Cardiac muscle cell (in vitro differentiated cells and primary cell): ENCODE measurements around the gene GRXCR1. TPM values are rescaled to one million over a fixed set of nuclear protein-coding genes. Genes with fewer than 3 reads are reported as not detected.

Experiments used
- DNase-seq, 2 donors: peaks; one replicate each; pipeline versions ENCODE4 v3.0.0 to v3.0.0-alpha.2; 2010 to 2017; ENCODE audit warnings: low read depth in 1 of 2, low spot score in 1 of 2
- H3K27ac ChIP-seq: fragments of 200-600 bp; sonication (generic); 2 replicates; pipeline ENCODE4 v1.5.1; 2016
- H3K27me3 ChIP-seq: fragments of 200-600 bp; sonication (generic); 2 replicates; pipeline ENCODE4 v1.6.0; 2016; ENCODE audit warnings: control low read depth
- H3K36me3 ChIP-seq: fragments of 200-600 bp; sonication (generic); 2 replicates; pipeline ENCODE4 v1.5.1; 2016; ENCODE audit warnings: control low read depth
- H3K4me1 ChIP-seq: fragments of 200-600 bp; sonication (generic); 2 replicates; pipeline ENCODE4 v1.8.1; 2017; ENCODE audit warnings: low read depth, mild to moderate bottlenecking, mixed run types
- H3K4me3 ChIP-seq: fragments of 200-600 bp; sonication (generic); 2 replicates; pipeline ENCODE4 v1.5.1; 2016; ENCODE audit warnings: mild to moderate bottlenecking
- H3K9me3 ChIP-seq: fragments of 200-600 bp; sonication (generic); 2 replicates; pipeline ENCODE4 v1.5.1; 2017; ENCODE audit warnings: low read depth, mild to moderate bottlenecking, control low read depth
- polyA plus RNA-seq: library from polyadenylated mRNA; unstranded; fragments of >200 nt; fragmentation: Nextera tagmentation; extraction: Ambion mirVana; gene quantifications from 2 replicates; pipeline ENCODE4 v1.2.1, GENCODE V29; 2016
- total RNA-seq: library from RNA; depleted of rRNA; stranded (reverse); fragments of >200 nt; gene quantifications from 2 replicates; pipeline ENCODE4 v1.2.3, GENCODE V29; 2016
- TF ChIP-seq, protein P1 (sequence below): IDR thresholded peaks from 2 replicates; pipeline ENCODE4 v1.5.1; 2012; ENCODE audit warnings: low read depth, mild to moderate bottlenecking, low read length

Gene GRXCR1
- total RNA-seq (not detected in 2 replicates), polyA plus RNA-seq (not detected in 2 replicates)

GRCh38 chr4:42892413-42892812, at the start of gene GRXCR1:
Gene GRXCR1 (plus strand): TSS chr4:42892713. CDS start chr4:42893267, 554 bp downstream.
- no peak for DNase-seq
- Histone ChIP-seq H3K9me3 (no peaks in the 10 kb centered on the region), H3K36me3 (no peaks in the 10 kb centered on the region), H3K27me3 (peaks cover 3% of the 10 kb centered on the region), H3K4me3 (no peak within 1 kb of the TSS), H3K4me1 (no peaks in the 10 kb centered on the region), H3K27ac (no peak within 1 kb of the TSS)
- TF ChIP-seq, protein P1, sequence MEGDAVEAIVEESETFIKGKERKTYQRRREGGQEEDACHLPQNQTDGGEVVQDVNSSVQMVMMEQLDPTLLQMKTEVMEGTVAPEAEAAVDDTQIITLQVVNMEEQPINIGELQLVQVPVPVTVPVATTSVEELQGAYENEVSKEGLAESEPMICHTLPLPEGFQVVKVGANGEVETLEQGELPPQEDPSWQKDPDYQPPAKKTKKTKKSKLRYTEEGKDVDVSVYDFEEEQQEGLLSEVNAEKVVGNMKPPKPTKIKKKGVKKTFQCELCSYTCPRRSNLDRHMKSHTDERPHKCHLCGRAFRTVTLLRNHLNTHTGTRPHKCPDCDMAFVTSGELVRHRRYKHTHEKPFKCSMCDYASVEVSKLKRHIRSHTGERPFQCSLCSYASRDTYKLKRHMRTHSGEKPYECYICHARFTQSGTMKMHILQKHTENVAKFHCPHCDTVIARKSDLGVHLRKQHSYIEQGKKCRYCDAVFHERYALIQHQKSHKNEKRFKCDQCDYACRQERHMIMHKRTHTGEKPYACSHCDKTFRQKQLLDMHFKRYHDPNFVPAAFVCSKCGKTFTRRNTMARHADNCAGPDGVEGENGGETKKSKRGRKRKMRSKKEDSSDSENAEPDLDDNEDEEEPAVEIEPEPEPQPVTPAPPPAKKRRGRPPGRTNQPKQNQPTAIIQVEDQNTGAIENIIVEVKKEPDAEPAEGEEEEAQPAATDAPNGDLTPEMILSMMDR = no peak

DNA sequence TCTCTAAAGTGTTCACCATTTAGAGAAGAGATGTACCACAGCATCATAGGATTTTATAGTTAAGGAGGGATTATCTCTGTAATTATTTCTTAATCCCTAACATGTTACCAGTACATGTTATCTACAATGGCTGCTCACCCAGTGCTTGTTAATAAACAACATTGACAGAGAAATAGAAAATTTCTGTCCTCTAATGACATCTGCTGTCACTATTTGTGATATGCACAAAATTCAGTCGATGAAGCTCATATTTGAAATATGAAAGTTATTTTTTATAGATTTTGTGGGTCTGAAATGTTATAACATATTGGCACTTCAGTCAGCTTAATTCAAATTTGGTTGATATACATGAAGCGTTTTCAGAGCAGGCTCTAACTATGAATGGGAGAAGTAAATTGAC, 48.8 kb upstream of the GRXCR1 start:
- no peaks in the 10 kb centered on the region for H3K36me3 ChIP-seq
- H3K27me3 ChIP-seq = no peaks in the 10 kb centered on the region
- TF ChIP-seq, protein P1 = no peak
- H3K4me1 ChIP-seq = no peaks in the 10 kb centered on the region
- no peak overlapping the region for H3K4me3 ChIP-seq
- no peak overlapping the region for H3K27ac ChIP-seq
- no peak for DNase-seq
- H3K9me3 ChIP-seq = no peaks in the 10 kb centered on the region

GRCh38 chr4:42844422-42845070, 48.0 kb upstream of the GRXCR1 start:
- no peak for DNase-seq
- Histone ChIP-seq H3K9me3 (no peaks in the 10 kb centered on the region), H3K27ac (no peak overlapping the region), H3K36me3 (no peaks in the 10 kb centered on the region), H3K4me1 (no peaks in the 10 kb centered on the region), H3K27me3 (no peaks in the 10 kb centered on the region), H3K4me3 (no peak overlapping the region)
- TF ChIP-seq, protein P1 = no peak

- Histone ChIP-seq H3K4me3 (no peak overlapping the region), H3K9me3 (no peaks in the 10 kb centered on the region), H3K36me3 (no peaks in the 10 kb centered on the region), H3K27me3 (no peaks in the 10 kb centered on the region), H3K27ac (no peak overlapping the region), H3K4me1 (no peaks in the 10 kb centered on the region)
- TF ChIP-seq, protein P1 = no peak
- DNase-seq = no peak
Measured at GRCh38 chr4:42845586-42845985, 46.9 kb upstream of the GRXCR1 start.

DNA sequence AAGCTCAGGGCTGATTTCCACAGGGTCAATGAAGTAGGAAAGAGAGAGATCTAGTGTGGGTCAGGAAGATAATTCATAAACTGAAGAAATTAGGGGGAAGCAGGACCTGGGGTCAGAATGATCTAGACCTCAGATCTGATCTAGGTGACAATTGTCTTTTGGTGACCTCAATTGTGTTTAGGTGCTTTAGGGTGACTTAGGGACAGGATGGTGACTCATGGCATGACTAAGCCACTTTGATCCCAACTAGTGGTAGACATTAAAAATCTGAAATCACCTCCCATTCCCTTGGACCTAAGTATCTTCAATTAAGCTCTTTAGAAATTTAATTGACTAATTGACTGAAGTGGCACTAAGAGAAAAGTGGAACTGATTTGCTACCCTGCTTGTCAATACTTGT, 36.7 kb upstream of the GRXCR1 start:
- Histone ChIP-seq H3K9me3 (no peaks in the 10 kb centered on the region), H3K4me3 (no peak overlapping the region), H3K27me3 (no peaks in the 10 kb centered on the region), H3K4me1 (no peaks in the 10 kb centered on the region), H3K36me3 (no peaks in the 10 kb centered on the region), H3K27ac (no peak overlapping the region)
- TF ChIP-seq, protein P1 = no peak
- no peak for DNase-seq
